Effector CD4-positive, alpha-beta T cell (primary cell): Measurements from ENCODE around the gene ATG16L1.

Experiments
- DNase-seq: peaks from one replicate; pipeline ENCODE4 v3.0.0-alpha.2; 2020

Gene ATG16L1

DNA sequence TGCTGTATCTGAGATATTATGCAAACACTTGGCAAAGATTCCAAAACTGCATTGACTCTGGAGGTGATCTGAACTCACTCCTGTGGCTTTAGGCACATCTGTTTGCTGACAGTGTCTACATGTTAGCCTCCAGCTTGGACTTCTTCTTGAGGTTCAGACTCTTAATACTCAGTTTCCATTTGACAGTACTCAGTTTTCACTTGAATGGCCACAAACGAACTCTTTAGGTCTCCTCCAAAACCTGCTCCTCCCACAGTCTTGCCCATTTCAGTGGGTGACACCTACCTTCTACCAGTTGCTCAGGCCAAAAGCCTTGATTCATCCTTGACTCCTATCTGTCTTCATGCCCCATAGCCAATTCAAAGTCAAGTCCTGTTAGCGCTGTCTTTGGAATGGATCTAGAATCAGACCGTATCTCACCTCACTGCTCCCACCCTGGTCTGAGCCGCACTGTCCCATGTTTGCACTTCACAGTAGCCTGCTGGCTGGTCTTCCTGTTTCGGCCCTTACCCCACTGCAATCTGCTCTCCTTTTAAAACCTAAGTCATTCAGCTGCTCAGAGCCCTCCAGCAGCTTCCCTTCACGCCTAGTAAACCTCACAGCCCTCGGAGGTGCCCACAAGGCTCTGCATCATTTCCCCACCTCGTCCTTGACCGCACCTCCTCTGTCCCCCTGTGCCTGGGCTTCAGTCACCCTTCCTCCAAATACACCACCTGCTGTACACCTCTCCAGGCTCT lies 10.5 kb downstream of the ATG16L1 start:
- no peak for DNase-seq

DNA sequence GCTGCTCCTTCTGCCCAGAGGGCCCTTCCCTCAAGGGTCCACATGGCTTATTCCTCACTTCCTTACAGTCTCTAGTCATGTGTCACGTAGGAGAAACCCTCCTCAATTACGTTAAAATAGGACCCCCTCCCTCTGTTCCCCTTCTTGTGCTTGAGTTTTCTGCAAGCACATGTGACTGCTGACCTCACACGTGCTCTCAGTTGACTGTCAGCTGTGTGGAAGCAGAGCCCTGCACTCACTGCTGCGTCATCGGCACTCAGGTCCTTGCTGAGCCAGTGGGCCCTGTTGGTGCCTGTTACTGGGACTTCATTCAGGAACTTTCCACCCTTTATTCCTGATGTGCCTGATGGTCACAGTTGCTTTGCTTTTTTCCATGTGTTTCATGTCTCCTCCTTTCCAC lies 11.1 kb downstream of the ATG16L1 start:
- DNase-seq, result no peak

DNA sequence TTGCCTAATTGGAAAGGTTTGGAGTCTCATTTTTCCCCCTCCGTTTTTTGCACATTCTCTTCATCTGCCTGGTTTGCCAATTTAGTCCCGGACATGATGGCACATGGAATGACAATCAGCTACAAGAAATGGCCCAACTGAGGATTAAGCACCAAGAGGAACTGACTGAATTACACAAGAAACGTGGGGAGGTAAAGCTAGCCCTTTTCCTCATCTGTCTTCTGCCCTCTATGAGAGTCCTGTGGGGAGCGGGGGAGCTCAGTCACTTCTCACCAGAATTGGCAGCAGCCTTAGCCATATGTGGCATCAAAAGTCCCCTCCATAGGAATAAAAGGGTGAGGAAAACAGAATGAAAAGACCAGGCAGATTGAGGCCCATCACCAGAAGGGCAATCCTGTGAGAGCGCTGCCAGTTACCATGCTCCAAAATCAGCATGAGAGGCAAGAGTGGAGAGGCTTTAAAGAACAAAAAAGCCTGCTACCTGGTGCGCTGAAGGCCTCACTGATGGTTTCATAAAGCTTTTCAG lies 11.6 kb downstream of the ATG16L1 start:
- DNase-seq, result no peak

DNA sequence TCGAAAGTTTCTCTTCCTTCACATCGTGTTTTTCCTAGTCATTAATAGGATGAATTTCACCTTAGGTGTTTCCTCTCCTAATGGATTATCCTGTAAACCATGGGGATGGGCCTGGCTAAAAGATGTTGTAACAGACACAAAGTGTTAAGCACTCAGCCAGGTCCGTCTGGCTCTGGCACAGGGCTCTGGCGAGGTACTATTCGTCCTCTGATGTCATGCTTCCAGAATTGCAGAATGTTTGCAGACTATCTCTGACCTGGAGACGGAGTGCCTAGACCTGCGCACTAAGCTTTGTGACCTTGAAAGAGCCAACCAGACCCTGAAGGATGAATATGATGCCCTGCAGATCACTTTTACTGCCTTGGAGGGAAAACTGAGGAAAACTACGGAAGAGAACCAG lies 13.2 kb downstream of the ATG16L1 start:
- DNase-seq, result no peak

DNA sequence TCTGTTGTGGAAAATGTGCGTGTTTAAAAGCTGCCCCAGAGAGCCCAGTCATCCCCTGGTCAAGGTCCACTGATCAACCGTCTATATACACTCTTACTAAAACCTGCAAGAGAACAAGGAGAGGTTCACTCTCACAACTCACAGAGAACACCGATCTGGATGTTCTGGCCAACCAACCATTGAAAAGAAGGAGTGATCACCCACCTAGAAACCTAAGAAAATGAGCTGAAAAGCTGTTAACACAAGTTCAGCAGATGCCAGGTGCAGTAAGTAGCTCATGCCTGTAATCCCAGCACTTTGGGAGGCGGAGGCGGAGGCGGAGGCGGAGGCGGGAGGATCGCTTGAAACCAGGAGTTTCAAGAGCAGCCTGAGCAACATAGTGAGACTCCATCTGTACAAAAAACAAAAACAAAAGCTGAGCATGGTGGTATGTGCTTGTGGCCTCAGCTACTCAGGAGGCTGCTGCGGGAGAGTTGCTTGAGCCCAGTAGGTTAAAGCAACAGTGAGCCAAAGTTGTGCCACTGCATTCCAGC lies 14.5 kb downstream of the ATG16L1 start:
- no peak for DNase-seq

DNA sequence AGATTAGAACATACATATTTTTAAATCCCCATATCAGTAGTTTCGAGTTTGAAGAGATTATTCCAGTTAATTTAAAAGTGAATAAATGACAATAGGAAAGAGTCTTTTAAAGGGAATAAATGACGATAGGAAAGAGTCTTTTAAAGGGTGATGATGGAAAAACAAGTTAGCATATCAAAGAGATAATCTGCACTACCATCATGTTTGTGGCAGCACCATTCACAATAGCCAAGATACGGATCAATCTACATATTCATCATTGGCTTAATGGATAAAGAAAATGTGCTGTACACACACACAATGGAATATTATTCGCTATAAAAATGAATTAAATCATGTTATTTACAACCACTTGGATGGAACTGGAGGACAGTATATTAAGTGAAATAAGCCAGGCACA lies 15.0 kb downstream of the ATG16L1 start:
- no peak for DNase-seq

DNA sequence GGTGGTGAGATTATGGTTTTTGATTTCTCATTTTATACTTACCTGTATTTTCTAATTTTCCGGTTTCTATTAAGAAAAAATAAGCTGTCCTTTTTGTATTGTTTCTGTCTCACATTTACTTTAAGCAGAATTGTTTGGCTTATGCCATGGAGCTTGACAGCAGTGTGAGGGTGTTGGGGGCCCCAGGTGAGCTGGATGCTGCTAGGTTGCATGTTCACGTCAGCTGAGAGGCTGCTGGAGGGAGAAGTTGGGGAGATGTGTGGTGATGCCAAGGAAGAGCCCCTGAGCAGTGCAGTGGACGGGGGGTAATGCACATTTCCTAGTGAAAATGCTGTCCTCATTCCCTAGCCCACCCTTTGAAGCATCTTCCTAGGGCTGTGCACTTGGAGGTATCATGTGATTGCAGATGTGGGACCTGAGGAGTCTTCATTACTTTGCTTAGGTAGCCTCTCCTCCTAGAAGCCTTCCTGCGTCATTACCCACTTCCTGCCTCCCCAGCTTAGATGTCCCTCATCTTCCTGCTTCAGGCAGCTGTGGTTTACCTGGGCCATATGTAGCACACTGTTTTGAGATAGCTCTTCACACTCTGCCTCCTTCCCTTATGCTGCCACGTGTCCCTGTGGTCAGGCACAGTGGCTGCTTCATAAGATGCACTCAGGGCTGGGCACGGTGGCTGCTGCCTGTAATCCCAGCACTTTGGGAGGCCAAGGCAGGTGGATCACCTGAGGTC lies 16.2 kb downstream of the ATG16L1 start:
- DNase-seq, result peak; percentile 77

DNA sequence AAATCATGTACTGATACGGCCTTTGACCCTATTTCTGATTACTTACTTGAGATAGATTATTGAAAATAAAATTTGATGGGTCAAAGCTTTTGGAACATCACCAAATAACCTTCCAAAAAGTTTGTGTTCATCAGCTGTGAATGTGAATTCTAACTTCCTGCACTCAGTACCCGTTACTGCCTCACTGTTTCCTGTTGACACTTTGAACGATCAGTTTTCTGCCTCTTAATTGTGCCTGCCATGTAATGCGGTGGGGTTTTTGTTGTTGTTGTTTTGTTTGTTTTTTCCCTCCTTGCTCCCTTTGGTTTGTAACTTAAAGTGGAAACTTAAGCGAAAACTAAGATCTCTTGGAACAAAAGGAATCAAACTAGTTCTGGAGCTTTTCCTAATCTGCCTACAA lies 18.9 kb downstream of the ATG16L1 start:
- DNase-seq, result no peak

DNA sequence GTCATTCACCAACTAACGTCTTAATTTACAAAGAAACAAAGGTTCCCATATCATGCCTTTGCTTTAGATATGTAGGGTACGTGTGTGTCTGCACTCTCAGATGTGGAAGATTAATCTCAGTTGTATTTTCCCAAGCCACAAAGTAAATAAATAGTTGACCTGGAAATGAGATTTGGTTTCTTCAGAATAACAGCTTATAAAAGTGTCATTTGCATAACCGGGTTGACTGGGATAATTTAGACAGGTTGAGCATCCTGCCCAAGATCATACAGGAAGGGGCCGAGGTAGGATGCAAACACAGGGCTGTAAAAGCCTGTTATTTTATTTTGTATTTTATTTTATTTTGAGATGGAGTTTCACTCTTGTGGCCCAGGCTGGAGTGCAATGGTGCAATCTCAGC lies 19.5 kb downstream of the ATG16L1 start:
- DNase-seq, result no peak

DNA sequence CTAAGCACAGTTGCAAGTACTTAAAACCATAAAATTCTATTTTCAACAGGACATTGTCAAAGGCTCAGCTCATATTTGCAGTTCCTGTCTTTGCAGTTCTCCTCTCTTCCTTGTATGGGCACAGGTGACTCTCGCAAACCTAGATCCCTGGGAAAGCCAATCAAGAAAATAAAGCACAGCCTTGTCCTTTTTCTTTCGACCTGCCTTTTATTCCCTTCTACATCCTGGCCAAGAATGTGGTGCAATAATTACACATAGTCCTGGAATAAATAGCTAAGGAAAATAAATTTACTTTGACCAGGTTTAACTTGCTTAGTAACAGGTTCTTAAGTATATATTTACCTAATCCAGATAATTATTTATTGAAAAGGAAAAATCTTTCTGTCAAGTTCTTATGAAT lies 20.2 kb downstream of the ATG16L1 start:
- no peak for DNase-seq

DNA sequence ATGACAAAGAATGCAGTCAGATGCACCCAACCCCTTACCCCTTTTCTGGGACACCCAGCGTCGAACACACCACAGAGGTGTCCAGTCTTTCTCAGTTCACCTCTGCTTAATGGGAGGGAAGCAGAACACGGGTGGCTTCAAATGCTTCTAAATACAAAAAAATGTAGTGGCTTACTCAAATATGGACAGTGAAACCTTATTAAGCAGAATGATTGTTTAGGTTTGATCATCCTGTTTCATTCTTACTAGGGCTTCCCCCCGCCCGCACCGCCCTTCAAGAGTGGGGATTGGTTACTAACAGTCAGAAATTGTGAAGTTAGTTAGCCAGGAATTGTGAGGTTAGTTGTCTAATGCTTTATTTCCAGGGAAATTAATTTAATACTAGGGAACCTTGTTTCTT lies 21.6 kb downstream of the ATG16L1 start:
- DNase-seq, result no peak

DNA sequence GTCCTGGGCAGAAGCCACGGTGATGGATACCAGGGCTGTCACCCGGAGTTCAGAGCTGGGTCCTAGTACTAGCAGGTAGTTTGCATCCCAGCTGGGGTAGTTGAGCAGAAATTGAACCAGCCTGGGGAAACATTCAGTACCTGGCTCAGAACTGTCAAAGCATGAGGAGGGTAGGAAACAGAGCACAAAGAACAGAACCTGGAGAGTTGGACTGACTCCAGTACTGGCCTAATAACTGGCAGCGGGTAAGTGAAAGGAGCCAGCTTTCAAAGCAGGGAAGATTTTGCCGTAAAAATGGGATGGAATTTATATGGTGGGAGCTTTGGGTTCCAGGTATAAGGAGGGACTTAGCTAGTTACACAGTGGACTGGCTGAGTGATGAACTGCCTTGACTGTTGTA lies 23.8 kb downstream of the ATG16L1 start:
- no peak for DNase-seq

DNA sequence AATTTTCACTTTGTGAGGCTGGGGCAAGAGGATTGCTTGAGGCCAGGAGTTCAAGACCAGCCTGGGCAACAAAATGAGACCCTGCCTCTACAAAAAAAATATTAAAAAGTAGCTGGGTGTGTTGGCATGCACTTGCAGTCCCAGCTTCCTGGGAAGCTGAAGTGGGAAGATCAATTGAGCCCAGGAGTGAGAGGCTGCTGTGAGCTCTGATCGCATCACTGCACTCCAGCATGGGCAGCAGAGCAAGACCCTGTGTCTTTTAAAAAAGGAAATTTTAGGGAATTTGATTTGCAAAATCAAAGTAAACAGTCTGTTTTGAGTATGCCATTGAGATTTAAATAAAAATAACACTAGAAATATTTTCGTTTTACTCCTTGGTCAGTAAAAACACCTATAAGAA lies 27.4 kb downstream of the ATG16L1 start:
- DNase-seq, result no peak

DNA sequence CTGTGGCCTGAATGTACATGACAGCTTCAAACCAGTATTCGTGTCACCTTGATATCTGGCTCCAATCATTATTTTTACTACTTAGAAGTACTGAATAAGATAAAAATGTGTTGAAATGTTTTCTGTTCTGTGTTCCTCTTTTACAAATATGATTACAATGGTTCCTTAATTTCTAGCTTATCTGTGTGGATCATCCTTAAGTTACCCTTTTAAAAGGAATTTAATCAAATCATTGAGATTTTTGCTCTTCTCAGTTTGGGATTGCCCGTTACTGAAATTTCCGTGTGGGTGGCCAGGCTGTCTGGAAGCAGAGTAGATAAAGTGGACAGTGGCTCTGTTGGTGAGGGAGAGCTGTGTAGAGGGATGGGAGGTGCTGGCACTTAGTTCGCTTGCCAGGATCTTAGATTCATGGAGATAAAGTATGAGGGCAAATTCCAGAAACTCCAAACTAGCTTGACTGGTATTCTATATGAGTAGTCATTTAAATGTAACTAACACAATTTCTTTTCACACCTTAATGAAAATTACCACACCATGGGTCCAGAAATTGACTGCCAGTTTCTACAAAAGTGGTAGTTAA lies 28.7 kb downstream of the ATG16L1 start:
- DNase-seq, result no peak

DNA sequence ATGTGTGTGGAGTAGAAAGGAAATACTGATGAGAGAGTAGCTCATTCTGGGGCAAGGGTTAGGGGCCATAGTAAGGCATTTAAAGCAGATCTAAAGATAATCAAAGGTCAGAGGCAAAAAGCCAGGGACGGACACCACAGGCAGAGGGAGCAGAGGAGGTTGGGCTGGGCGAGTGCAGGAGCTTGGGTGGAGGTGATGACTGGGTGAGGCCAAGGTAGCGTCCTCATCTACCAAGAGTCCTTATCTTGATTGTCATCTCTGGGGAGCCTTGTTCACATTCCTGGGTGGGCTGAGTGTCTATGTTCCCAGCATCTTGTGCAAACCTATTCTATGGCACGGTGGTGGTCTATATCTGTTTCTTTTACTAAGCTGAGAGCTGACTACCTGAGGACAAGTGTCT lies 30.1 kb downstream of the ATG16L1 start:
- no peak for DNase-seq

DNA sequence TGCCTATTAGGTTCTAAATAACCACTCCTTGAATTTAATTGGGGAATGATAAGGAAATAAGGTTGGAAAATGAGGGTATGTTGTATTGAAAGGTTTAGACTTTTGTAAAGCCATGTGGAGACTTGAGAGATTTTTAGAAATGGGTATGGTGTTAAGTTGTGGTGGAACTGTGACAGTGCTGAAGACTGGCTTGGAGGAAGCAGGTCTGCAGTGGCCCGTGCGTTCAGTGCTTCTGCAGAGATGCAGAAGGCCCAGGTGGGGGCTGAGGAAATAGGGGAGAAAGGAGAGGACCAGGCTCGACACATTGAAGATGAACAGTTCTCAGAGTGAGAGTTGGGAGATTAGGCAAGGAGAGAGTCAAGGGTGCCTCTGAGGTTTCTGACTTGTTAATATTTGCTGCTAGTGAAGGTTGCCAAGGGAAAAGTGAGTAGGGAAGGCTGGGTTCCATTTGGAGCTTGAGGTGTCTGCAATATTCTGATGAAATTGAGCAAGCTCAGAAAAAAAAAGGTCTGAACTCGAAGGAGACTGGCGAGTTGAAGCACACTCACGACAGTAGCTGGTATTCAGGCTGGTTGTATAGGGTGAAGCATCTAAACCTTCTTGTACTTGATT lies 30.6 kb downstream of the ATG16L1 start:
- no peak for DNase-seq

DNA sequence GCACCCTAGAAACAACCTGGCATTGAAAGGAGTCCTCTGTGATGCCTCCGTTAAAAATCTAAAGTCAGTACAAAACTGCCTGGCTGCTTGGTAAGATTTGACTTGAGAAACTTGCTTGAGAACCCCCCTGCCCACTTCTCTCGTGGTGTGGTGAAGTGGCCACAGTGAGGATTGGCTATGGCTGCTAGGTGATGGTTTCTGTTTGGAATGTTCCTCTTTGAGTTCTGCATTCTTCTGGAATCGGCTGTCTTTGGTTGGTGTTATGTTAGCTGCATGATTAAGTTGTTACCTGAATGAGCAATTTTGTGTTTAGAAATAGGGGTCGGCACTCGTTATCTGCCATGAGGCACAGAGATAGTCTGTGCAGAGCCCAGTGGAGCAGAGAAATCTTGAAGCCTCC lies 34.4 kb downstream of the ATG16L1 start:
- DNase-seq, result no peak

DNA sequence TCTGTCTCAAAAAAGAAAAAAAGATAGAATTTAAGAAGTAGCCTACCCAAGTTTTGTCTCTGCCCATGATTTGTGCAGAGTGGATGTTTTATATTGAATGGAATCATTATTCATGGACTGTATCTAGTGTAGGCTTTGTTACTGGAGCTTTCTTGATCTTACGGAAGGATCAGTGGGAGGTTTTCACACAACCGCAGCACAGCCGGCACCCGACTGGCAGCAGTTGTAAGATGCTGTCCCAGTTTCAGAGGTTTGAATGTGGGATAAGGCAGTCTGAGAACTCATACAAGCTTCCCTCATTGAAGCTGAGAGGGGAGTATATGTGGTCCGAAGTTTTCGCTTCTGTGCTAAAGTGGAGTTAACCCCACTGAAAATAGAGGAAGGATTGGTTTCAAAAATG lies 36.4 kb downstream of the ATG16L1 start:
- DNase-seq, result no peak

DNA sequence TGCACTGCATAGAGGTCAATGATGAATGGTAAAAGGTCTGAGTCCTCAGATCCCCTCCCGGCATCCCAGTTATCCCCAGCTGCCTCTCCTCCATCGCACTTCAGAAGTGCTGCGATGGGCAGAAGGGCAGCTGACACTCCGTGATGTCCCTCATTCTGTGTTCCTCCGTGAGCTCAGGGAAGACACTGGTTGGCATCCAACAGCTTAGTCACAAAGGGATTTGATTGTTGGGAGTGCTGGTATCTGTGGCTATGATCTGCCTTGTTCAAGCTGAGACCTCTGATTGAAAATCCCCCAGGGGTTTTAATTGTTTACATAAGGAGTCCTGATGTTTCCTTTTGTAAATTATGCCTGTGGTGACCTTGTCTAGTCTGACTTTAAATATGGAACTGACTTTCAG lies 37.2 kb downstream of the ATG16L1 start:
- DNase-seq, result no peak

DNA sequence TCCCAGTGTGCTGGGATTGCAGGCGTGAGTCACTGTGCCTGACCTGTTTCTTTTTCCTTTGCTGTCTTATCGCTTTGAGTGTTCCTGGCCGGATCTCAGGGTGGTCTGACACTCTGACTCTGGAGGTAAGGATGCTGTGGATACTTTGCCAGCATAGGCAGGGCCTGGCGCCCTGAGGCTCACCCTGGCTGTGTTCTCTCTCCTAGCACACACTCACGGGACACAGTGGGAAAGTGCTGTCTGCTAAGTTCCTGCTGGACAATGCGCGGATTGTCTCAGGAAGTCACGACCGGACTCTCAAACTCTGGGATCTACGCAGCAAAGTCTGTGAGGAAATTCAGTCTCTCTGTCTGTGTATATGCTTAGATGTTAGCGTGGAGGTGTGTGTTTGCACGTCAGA lies 38.2 kb downstream of the ATG16L1 start:
- no peak for DNase-seq

DNA sequence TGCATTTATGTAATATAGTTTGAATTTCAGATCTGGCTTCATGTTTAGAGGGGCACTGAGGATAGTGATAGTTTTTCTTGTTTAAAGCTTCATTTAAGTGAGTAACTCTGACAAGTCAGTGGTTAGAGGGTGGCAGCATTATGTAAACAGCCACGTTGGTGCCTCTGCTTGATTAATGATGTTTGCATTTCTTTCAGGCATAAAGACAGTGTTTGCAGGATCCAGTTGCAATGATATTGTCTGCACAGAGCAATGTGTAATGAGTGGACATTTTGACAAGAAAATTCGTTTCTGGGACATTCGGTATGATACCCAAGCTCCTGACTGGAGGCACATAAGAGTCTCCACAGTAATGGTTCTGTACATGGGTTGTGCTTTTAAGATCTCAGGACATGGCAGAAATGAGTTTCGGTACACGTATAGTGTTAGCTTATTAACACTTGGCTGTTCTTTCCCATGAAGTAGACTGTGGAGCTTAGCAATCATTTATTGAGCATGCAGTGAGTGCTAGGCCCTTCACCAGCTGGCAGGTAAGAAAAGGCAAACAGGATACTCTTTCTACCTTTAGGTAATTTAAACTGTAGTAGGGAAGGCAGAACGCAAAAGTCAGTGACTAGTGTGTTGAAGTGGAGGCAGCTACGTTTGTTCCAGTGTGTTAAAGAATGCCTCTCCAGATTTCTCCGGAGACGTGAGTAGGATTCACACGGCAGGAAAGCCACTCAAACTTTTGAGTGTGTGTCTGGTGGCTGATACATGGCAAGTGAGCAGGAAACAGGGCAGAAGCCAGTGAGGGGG lies 38.8 kb downstream of the ATG16L1 start:
- no peak for DNase-seq

DNA sequence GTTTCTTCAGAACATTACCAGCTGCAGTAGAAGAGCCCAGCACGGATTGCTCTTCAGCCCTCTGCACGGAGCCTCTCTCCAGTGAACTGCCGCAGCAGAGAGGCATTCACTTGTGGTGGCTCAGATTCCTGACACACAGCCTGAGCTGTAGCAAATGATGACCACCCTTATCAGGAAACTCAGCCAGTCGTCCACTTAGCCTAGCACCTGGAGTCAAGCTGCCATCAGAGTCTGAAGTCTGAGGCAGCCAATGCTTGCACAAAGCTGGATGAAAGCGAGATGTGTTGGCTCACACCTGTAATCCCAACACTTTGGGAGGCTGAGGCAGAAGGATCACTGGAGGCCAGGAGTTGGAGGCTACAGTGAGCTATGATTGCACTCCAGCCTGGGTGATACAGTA lies 44.4 kb downstream of the ATG16L1 start:
- no peak for DNase-seq

DNA sequence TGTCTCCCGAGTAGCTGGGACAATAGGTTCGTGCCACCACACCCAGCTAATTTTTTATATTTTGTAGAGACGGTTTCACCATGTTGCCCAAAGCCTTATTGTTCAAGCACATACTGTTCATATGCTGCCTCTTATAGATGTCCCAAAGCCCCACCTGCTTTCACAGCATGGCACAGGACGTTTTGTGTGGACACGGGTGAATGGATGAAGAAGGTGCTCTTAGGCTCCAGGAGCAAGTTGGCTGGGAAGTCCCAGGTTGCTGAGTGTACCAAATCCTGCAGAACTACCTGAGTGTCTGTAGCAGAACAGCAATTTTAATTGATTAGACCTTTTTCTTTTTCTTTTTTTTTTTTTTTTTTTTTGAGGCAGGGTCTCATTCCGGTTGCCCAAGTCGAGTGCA lies 45.6 kb downstream of the ATG16L1 start:
- DNase-seq, result no peak
